GM18517 (cell line): ENCODE measurements around the gene TGM5.
A peak's percentile ranks its signal among the peaks of the same experiment; 100 is the strongest.
"Not testable (repeated sequence)": the region's sequence is repeated elsewhere in the genome, so short reads cannot be mapped to it uniquely, and the experiment has no call there.

Experiments used
- ATAC-seq: cut with Tn5 transposase; IDR thresholded peaks from one replicate; pipeline ENCODE4 v1.9.1; 2021; ENCODE audit warnings: mild to moderate bottlenecking, moderate library complexity; ENCODE audit not compliant: unreplicated experiment

Gene TGM5

DNA sequence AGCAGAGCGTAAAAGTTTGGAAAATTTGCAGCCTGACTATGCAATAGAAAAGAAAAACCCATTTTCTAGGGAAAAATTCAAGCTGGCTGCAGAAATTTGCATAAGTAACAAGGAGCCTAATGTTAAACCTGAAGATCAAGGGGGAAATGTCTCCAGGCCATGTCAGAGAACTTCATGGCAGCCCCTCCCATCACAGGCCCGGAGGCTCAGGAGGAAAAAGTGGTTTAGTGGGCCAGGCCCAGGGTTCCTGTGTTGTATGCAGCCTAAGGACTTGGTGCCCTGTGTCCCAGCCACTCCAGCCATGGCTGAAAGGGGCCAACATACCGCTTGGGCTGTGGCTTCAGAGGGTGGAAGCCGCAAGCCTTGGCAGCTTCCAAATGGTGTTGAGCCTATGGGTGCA is 68.2 kb downstream of the TGM5 start:
- not testable (repeated sequence) for ATAC-seq

DNA sequence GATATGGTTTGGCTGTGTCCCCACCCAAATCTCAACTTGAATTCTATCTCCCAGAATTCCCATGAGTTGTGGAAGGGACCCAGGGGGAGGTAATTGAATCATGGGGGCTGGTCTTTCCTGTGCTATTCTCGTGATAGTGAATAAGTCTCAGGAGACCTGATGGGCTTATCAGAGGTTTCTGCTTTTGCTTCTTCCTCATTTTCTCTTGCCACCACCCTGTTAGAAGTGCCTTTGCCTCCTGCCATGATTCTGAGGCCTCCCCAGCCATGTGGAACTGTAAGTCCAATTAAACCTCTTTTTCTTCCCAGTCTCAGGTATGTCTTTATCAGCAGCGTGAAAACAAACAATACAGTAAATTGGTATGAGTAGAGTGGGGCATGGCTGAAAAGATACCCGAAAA is 69.0 kb downstream of the TGM5 start:
- ATAC-seq, result not testable (repeated sequence)

DNA sequence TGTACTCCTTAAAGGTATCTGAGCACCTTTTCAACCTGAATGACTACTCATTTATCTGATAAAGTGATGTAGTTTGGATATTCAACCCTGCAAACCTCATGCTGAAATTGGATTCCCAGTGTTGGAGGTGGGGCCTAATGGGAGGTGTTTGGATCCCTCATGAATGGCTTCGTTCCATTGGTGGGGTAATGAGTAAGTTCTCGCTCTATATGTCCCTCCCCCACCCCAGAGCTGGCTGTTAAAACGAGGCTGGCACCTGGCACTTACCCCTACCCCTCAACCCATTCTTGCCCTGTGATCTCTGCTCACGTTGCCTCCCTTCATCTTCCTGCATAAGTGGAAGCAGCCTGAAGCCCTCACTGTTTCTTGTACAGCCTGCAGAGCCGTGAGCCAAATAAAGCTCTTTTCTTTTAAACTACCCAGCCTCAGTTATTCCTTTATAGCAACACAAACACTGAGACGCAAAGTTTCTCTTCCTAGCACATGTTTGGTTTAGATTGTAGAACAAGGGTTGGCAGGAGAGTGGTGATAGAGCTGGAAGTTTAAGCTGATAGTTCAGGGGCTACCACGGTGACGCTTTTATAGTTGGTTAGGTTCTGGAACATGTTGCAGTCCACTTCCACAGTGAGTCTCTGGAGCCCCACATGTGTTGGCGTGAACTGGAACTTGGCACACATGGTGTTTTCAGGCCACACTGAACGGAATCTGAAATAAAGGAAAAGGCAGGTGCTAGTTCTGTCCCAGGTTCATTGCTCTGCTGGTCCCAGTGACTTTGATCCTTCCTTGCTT is 69.8 kb downstream of the TGM5 start:
- no peak for ATAC-seq

DNA sequence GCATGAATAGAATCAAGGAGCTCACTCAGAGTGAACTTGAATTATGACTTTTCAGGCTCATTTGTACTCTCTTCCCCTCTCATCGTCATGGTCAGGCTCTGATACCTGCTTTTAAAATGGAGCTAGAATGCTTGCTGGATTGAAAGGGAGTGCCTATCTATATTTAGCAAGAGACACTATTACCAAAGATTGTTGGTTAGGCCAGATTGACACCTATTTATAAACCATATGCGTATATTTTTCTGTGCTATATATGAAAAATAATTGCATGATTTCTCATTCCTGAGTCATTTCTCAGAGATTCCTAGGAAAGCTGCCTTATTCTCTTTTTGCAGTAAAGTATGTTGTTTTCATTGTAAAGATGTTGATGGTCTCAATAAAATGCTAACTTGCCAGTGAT is 71.9 kb downstream of the TGM5 start:
- ATAC-seq, result no peak

DNA sequence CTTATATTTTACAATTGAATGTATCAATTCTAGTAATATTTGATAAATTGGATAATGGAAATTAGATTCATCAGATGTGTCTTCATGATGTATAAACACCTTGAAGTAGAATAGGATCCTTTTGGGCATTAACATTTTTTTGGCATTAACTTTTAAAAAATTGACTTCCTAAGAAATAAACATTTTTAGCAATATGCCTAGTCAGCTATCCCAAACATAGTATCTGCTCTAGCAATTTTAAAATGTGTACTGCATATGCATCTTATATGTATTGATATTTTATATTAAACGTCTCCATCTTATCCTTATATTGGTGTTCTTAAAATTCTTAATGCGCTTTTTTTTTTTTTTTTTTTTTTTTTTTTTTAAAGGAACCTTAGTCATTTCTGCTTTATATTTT is 73.0 kb downstream of the TGM5 start:
- ATAC-seq, result no peak

DNA sequence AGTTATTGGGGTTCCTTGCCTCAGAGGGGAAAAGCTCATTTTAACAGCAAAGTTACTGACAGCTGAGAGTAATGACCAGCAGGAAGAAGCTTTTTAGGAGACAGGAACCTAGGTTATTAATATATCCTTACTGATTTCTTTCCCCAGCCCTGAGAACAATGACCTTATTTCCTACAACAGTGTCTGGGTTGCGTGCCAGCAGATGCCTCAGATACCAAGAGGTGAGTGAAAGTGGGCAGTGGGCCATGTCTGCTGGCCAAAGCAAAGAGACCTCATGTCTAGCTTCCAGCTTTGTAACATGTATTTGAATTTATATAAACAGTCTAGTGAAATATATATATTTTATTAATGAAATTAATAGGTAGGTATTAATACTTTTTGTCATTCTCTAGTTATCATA is 76.5 kb downstream of the TGM5 start:
- ATAC-seq, result no peak

DNA sequence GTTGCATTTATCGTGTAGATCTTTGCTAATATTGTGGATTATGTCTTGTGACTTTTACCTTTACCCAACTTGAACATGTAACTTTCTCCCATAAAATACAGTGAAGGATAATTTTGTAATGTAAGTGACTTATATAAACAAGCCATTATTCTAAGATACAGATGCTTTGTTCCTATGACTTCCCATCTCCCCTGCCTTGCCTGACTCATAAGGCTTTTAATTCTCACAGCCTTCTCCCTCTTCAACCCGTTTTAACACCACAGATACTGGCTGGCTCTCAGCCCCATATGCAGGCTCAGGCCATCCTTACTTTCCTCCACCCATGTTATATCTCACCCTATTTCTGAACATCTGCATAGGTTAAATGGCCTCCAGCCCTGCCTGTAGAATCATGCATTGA is 77.4 kb downstream of the TGM5 start:
- ATAC-seq, result no peak

DNA sequence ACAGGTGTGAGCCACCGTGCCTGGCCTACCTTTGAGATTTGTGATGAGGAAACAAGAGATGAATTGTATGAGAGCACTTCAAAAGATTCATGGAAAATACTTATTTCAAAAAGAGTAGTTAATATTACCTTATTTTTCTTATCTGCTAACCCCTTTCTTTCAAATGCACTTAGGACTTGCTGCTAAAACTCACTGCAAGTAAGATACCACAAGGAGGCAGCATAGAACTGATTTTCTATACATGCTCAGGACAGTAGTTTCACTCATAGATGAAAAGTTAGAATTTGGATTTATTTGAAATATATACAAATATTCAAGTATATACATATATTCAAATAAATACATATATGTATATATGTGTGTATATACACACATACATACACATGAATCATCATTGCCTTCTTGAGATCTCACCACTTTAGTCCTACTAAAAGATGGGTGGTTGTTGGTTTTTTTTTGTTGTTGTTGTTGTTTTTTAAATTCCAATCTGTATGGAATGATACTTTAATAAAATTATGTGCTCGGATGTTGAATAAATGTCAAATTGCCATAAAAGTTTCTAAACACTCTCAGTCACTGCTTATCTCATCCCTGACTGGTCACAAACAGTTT is 79.1 kb downstream of the TGM5 start:
- no peak for ATAC-seq

DNA sequence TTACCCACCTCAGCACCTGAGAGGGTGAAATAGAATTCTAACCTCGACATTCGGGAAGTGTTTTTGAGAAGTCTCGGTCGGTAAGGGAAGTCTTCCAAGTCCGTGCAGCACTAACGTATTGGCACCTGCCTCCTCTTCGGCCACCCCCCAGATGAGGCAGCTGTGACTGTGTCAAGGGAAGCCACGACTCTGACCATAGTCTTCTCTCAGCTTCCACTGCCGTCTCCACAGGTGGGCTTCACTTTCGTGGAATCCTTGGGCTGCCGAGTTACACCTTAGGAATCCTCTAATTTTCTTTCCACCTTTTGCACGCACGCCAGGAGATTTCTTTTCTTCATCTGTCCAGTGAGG is 80.8 kb downstream of the TGM5 start:
- no peak for ATAC-seq

DNA sequence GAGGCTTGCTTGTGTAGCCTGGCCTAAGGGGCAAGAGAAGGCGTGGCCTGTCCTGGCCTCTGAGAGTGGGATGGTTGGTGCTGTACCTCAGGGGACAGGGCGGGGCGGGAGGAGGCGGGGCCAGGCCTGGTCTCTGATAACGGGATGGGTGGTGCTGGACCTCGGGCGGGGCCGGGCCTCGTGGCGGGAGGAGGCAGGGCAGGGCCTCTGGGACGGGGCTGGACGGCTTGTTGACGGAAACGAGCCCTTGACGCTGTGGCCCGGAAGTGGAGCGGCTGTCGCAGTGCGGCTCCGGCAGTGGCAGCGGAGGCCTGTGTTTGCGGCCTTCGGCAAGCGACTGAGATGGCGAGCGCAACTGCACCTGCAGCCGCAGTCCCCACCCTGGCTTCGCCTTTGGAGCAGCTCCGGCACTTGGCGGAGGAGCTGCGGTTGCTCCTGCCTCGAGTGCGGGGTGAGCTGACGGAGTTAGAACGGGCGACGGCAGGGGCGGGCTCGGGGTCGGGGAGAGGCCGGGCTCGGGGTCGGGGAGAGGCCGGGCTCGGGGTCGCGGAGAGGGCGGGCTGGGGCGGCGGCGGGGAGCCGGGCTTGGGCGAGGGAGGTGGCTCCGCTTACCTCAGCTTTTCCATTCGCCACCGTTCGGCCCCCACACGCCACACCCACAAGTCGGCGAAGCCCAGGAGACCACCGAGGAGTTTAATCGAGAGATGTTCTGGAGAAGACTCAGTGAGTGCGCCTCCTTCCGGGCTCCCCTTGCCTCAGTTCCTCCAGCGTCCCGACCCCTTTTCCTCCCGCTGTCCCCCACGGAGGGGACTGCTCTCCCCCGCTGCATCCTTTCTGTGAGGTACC is 81.3 kb downstream of the TGM5 start, which contains the start of gene CCNDBP1:
TSS of gene CCNDBP1 (plus strand) at position 247 of the 846 bp plus-strand sequence. CDS start at position 343, 96 bp downstream.
- peak; percentile 80 for ATAC-seq

DNA sequence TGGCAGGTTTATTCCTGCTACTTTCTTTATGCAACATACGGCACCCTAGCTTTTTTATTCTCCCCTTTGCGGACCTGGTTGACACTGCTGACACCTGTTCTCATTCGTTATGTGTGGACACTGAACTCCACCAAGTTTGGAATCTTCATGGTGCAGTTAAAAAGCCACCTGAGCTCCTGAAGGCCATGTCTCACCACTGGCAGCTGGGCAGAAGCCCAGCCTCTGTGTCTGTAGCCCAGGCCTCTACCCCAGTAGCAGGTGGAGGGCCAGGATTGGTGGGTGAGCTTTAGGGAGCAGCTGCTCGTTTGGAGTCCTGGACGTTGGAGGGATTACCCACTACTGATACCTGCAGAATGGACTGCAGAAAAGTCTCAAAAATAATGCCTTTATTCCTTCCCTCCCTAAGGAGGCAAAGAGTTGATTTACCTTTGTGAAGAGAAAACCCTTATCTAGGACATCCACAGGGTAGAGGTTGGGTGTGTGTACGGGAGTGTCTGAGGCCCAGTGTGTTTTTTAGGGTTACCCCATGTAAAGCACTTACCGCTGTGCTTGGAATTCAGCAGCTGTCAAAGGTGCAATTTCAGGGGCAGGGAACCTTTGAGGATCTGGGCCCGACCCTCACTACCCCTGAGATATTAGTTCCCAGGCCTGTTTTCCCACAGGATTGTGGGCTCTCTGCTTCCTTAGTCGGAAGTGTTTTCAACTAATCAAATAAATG is 82.2 kb downstream of the TGM5 start:
- peak; percentile 6 for ATAC-seq

DNA sequence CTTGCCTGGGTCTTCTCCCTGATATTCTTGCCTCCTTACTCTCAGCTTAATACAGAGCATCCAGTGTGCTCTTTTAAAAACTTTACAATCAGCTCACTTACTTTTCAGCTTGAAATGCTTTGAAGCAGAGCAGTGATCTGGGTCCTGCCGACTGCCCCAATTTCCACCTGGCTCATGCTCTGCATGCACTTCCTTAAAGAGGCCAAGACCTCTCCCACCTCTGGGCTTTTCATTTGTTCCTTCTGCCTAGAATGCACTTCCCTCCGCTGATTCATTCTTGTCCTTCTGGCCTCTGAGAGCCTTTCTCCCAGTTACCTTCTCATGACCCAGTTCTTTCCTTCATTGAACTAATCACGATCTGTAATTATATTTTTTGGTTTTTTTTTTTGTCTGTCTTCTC is 83.5 kb downstream of the TGM5 start:
- ATAC-seq, result no peak
